HG02763 (cell line): ENCODE data around the gene PUM1.

Experiments used
- ATAC-seq: cut with Tn5 transposase; IDR thresholded peaks from one replicate; pipeline ENCODE4 v1.9.1; 2021; ENCODE audit warnings: mild to moderate bottlenecking, moderate library complexity; ENCODE audit not compliant: unreplicated experiment

Gene PUM1

GRCh38 chr1:31029026-31029425 is 36.5 kb downstream of the PUM1 start:
- ATAC-seq: no peak

- ATAC-seq: no peak
Measured at GRCh38 chr1:31027693-31028526, 37.6 kb downstream of the PUM1 start.

DNA sequence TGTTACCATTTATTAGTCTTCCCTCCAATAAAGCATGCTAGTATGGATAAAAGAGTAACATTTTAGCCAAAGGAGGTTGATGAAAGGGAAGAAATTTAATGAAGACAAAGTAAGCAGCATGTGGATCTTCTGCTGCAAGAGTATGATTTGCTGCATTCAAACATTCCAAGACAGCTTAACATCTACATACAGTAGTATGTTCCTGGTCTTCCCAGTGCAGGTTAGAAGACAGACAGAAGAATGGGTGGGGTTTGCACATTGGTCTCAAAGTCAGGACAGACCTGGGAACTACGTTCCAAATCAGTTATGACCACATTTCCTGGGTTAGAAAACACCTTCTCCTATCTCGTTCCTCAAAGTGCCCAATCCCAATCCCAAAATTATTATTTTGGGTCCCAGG is 43.3 kb downstream of the PUM1 start:
- ATAC-seq: no peak

- no peak for ATAC-seq
Measured at GRCh38 chr1:31020007-31020790, 45.3 kb downstream of the PUM1 start.

DNA sequence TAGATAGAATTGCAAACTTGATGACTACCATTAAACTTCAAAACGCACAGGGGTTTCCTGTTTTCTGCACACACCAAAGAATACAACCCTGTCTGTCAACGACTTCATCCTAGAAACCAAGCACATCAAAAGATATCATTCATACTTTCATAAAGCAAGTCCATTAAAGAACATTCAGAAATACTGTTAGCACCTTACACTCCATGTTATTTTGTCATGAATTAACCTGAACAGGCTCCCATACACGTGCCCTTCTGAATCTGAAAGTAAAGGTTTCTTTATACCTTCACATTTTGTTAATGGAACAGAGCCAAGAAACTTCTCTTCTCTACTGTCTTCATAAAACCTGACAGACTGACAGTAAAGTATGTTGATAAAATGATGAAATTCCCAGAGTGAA is 46.1 kb downstream of the PUM1 start:
- no peak for ATAC-seq

- no peak for ATAC-seq
Measured at GRCh38 chr1:31016868-31017267, 48.6 kb downstream of the PUM1 start.

- peak; percentile 45 for ATAC-seq
Measured at GRCh38 chr1:31013187-31013864, 52.2 kb downstream of the PUM1 start.

DNA sequence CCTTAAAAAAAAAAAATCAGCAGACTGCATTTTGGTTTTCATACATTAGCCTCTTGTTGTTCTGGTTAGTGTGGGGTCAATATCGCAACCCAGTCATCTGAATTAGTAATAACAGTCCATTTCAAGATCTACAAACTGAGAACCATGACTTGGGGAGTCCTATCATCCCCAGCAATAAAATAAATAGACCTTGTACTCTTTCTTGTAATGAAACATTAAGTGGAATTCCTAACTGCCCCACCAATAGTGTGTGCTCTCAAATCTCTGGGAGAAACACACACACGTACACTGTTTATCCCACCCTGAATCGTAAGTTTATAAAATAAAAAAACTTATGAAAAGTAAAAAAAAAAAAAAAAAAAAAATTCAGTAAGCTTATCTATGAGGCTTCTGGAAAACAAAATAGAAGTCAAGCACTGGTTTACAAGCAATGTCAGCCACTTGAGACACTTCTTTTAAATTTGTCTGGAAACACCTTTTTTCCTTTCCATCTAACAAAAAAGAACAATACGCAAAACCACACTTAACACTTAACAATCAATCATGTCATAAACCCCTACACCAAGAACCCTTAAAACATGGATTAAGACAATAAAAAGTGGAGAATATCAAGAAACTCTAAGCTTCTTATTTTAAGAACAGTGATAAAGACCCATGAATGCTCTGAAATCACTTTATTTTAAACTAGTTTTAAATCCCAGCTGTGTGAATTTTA is 53.1 kb downstream of the PUM1 start:
- no peak for ATAC-seq

- ATAC-seq: no peak
Measured at GRCh38 chr1:31011719-31012118, 53.8 kb downstream of the PUM1 start.

- ATAC-seq: no peak
Measured at GRCh38 chr1:31010086-31010989, 55.2 kb downstream of the PUM1 start.

- no peak for ATAC-seq
Measured at GRCh38 chr1:31007462-31007991, 58.0 kb downstream of the PUM1 start.

GRCh38 chr1:31006747-31007146 is 58.8 kb downstream of the PUM1 start:
- no peak for ATAC-seq

DNA sequence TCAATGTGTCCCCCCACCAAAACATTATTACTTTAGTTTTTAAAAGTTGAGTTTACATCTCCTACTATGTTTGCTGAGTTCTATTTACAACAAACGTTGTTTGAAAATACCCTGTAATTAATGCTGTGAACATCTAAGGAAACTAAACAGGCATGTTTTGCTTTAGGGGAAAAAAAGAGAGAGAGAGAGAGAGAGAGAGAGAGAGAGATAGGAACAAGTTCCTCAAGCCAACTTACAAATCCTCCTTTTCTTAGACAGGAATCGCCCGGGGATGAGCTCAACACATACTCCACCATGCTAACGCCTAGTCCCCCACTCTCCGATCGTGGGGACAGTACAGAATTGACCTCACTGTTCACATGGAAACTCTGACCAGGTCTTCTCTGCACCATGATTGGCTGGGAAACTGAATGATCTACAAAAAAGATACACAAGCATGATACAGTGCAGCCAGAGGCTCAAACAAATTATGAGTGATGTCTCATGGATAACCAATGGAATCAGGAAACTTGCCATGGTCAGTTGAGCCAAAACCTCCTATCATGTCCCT is 59.8 kb downstream of the PUM1 start:
- no peak for ATAC-seq

- ATAC-seq: no peak
Measured at GRCh38 chr1:31005198-31005597, 60.3 kb downstream of the PUM1 start.

DNA sequence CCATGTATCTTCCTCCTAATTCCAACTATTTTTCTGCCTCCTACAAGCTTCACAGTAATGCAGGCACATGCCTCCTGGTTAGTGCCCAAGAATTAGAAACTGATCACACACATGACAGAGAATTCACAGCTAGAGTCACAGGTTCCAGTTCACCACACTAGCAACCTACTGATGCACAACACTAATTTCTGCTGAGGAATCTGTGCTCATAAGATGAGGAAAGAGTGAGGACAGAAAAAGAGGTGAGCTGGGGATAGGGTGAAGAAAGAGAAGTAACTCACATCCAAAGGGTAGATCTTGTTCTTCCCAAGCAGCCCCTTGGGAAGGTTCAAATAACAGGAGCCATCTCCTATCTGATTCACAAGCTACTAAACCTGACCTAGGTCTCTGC is 61.3 kb downstream of the PUM1 start:
- ATAC-seq: no peak

DNA sequence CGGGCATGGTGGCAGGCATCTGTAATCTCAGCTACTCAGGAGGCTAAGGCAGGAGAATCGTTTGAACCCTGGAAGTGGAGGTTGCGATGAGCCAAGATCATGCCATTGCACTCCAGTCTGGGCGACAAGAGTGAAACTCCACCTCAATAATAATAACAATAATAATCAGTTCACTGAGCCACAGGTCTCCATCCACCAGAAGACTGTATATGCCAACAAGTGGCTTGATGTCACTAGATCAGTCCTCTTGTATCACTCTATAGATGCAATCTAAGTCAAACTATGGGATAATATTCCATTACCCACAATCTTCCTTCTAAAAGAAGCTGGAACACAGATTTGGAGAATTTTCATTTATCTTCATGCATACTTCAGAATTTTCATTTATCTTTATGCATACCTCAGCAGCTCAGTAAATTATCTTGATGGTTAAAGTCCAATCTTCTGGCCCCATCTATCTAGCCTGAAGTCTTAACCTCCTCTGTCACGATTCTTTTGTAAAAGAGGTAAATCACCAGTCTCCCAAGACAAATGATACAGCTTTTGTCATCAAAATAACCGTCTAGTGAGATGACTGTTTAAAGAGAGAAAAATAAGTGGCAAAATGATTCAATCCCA is 61.8 kb downstream of the PUM1 start:
- no peak for ATAC-seq

GRCh38 chr1:31000301-31000700 is 65.2 kb downstream of the PUM1 start:
- no peak for ATAC-seq

- ATAC-seq: no peak
Measured at GRCh38 chr1:30998887-30999286, 66.6 kb downstream of the PUM1 start.

GRCh38 chr1:30998171-30998570 is 67.3 kb downstream of the PUM1 start:
- ATAC-seq: no peak
